GM18909 (cell line): ENCODE measurements around the gene DBNL.

ENCODE experiments used
- ATAC-seq: cut with Tn5 transposase; IDR thresholded peaks from one replicate; pipeline ENCODE4 v1.9.1; 2021; ENCODE audit warnings: mild to moderate bottlenecking; ENCODE audit not compliant: unreplicated experiment, poor library complexity

Gene DBNL

DNA sequence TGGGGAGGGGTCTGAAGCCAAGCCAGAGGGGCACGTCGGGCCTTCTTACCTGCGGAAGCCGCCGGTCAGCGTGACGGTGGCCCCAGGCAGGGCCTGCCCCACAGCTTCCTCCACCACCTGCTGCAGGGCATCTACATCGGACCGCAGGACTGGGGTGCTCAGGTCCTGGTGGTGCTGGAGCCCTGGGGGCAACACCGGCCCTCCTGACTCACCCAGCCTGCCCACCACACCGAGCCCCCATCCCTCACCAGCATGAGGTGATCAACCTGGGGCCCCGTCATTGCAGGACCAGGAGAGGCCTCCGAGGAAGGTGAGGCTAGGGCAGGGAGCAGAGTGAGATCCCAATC lies 29.8 kb downstream of the DBNL start:
- ATAC-seq = no peak

GRCh38 chr7:44075296-44076075 lies 31.0 kb downstream of the DBNL start:
- no peak for ATAC-seq

DNA sequence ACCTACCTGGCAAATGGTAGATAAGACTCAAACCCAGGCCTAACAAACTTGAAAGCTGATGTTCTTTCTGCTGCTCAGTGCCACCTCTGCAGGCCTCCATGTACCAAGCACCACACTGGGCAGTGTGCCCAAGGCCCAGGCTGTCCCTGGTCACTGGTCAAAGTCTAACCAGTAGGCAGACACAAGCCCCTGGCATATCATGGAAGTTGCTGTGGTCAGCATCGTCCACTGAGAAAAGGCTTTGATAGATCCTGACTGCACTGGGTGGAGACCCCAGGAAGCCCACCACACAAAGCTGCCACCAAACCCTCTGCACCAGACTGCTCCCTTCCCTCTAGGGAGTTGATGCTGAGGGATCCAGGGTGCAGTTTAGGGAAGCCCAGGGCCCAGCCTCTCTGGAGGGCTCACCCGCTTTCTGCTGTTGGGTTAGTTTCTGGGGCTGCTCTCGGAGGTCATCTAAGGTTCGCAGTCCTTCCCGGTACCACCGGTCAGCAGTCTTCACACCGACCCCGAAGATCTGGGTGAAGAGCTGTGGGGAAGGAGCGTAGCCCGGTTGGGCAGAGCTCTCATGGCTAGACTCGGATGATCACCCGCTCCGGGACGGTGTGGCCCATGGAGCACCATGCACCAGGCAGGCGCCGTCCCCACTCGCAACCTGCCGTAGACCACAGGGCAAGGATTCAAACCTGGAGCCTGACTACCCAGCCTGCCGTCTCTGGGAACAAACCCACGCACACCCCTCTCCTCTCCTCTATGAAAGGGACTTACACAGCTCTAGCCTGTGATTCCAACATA lies 31.8 kb downstream of the DBNL start:
- ATAC-seq = no peak

GRCh38 chr7:44077061-44077460 lies 32.6 kb downstream of the DBNL start:
- no peak for ATAC-seq

- no peak for ATAC-seq
Observed at GRCh38 chr7:44077681-44078091, 33.2 kb downstream of the DBNL start.

- no peak for ATAC-seq
Observed at GRCh38 chr7:44078521-44078920, 34.0 kb downstream of the DBNL start.

DNA sequence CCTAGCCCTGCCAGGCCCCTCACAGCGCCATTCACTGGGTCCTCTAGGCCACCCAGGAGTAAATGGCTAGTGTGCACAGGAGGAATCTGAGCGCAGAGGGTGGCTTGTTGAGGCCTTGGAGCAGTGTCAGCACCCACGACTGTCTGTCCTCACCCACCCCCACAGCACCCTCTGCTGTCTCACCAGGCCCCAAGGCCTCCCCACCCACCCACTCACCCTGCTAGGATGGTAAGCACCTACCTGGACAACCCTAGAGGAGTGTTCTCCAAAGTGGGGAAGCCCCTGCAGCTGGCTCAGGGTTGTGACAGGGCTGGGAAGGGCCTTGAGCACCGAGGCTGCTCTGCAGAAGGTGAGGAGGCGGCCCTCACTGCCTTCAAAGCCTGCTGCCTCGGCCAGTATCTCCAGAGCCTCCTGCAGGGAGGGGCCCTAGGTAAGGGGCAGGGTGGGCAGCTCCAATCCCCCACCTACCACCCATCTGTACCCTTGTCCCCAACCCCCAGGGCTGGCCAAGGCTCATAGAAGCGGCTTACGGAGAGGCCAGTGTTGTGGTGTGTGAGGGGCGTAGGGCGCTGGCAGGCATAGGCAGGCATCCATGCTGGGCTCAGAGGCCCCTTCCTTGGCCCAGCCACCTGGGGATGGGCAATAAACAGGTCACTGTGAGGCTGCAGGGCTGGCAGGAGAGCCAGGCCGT lies 35.0 kb downstream of the DBNL start:
- no peak for ATAC-seq

DNA sequence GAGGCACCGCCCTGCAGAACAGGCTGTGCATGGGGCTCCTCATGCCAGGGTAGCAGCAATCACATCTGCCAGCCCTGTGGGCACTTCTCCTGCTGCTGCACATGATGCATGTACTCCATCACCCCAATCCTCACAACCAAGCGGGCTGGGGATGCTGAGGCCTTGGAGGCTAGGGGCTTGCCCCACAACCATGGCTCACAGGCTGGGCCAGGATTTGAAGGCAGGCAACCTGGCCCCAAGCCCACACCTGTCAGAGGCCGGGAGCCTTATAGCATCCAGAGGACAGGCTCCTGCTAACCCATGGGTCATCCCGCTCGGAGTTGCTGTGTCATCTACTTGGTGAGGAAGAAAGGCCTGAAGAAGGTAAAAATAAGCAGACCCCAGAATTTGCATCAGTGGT lies 35.6 kb downstream of the DBNL start:
- no peak for ATAC-seq

DNA sequence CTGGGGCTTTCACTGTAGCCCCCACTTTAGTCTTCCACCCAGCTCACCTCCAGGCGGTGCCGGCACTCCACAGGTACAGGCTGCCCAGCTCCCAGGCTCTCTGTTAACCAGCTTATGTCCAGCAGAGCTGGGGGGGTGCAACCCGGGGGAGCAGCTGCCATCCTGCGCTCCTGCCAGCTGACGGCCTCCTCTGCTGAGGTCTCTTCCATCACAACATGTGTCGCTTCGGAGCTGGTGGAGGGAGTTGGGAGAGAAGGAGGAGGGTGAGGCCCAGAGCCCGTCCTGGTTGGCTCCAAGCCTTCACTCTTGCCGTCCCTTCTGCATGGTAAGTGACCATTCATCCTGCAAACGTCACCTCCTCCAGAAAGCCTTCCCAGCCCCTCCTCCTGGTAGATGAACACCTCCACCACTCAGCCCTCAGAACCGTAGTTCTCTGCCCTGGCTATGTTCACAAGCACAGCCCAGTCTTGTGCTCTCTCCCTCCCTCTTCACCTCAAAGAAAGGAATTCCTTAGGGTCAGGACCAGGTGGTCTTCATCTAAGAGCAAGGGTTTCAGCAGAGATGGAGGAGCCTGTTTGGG lies 36.3 kb downstream of the DBNL start:
- no peak for ATAC-seq

DNA sequence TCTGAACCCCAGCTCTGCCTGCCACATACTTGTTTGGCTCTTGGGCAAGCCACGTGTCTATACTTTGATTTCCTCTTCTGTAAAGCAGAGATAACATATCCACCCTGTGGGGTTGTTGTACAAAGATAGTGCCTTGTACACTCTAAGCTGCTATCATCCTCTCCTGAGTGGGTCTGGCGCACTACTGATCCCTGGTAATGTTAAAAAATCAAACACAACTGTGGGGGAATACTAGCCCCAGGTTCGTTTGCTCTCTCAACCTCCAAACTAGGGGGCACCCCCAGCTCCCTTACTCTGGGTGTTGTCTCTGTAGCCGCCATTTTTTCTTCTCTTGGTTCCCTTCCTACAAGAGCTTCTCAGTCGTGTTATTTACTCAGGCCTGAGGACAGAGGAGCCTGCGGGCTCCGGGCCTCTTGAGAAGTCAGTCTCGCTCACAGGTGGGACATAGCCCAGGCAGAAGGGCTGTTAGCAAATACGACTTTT lies 36.8 kb downstream of the DBNL start:
- no peak for ATAC-seq

GRCh38 chr7:44082541-44083207 lies 38.2 kb downstream of the DBNL start:
- peak; percentile 95 for ATAC-seq

- ATAC-seq = no peak
Observed at GRCh38 chr7:44083796-44084195, 39.3 kb downstream of the DBNL start.

- no peak for ATAC-seq
Observed at GRCh38 chr7:44084701-44085100, 40.2 kb downstream of the DBNL start.

- no peak for ATAC-seq
Observed at GRCh38 chr7:44085546-44085945, 41.0 kb downstream of the DBNL start.

GRCh38 chr7:44086627-44087026 lies 42.1 kb downstream of the DBNL start:
- no peak for ATAC-seq

GRCh38 chr7:44087911-44088838 lies 43.7 kb downstream of the DBNL start:
- ATAC-seq = no peak

DNA sequence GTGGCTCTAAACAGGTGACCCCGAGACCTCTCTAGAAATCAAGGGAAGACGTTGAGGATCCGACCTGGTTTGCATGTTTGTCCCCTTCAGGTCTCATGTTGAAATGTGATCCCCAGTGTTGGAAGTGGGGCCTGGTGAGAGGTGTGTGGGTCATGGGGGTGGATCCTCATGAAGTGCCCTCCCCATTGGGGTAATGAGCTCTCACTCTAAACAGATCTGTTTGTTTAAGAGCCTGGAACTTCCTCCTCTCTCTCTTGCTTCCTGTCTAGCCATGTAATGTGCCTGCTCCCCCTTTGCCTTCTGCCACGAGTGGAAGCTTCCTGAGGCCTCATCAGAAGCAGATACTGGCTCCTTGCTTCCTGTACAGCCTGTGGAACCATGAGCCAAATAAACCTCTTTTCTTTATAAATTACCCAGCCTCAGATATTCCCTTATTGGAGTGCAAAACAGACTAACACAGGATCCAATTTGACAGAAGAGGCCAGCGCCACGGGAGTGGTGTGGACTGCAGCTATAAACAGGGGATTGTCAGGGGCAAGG lies 48.7 kb downstream of the DBNL start:
- ATAC-seq = no peak

GRCh38 chr7:44094365-44094764 lies 49.9 kb downstream of the DBNL start:
- no peak for ATAC-seq
